T-helper 2 cell (primary cell): ENCODE results near the gene MYMX.

ENCODE experiments used
- DNase-seq, 5 experiments: peaks; one replicate each; pipeline versions ENCODE4 v3.0.0 to v3.0.0-alpha.2; 2012 to 2022

The MYMX gene

GRCh38 chr6:44234101-44235025 is 17.6 kb downstream of the MYMX start:
- DNase-seq, result no peak

- DNase-seq, result no peak
Measured at GRCh38 chr6:44235269-44235668, 18.5 kb downstream of the MYMX start.

GRCh38 chr6:44235891-44236516 is 19.3 kb downstream of the MYMX start:
- DNase-seq, result no peak

- peak in 4 of 5 experiments; percentile 45 to 84 (median 52) for DNase-seq
Measured at GRCh38 chr6:44237021-44237812, 20.5 kb downstream of the MYMX start.

- peak; percentile 63 to 84 (median 71) for DNase-seq
Measured at GRCh38 chr6:44237813-44238433, 21.2 kb downstream of the MYMX start.

- no peak for DNase-seq
Measured at GRCh38 chr6:44238687-44239350, 22.1 kb downstream of the MYMX start.

- DNase-seq, result no peak
Measured at GRCh38 chr6:44243345-44243744, 26.6 kb downstream of the MYMX start.

- no peak for DNase-seq
Measured at GRCh38 chr6:44245391-44245911, 28.7 kb downstream of the MYMX start.

GRCh38 chr6:44245912-44246662 is 29.4 kb downstream of the MYMX start:
- peak; percentile 64 to 91 (median 74) for DNase-seq

- peak; percentile 82 to 100 (median 96) for DNase-seq
Measured at GRCh38 chr6:44246663-44247337, 30.1 kb downstream of the MYMX start, which contains the start of gene HSP90AB1. Gene HSP90AB1 (plus strand): TSS chr6:44247101. CDS start chr6:44248630, 1,529 bp downstream.

GRCh38 chr6:44247338-44248302 is 30.9 kb downstream of the MYMX start:
- peak; percentile 67 to 93 (median 84) for DNase-seq

GRCh38 chr6:44248579-44248978 is 31.9 kb downstream of the MYMX start:
- DNase-seq, result no peak

- DNase-seq, result no peak
Measured at GRCh38 chr6:44249082-44249748, 32.5 kb downstream of the MYMX start.

GRCh38 chr6:44250067-44250717 is 33.5 kb downstream of the MYMX start:
- DNase-seq, result no peak

GRCh38 chr6:44250718-44251123 is 34.0 kb downstream of the MYMX start:
- no peak for DNase-seq

GRCh38 chr6:44251576-44252524 is 35.1 kb downstream of the MYMX start:
- no peak for DNase-seq
